HG03442 (cell line): ENCODE results near the gene HECW1.
"Not testable (repeated sequence)": the region's sequence is repeated elsewhere in the genome, so short reads cannot be mapped to it uniquely, and the experiment has no call there.

ENCODE experiments used
- ATAC-seq: cut with Tn5 transposase; IDR thresholded peaks from one replicate; pipeline ENCODE4 v1.9.1; 2021; ENCODE audit warnings: mild to moderate bottlenecking, moderate library complexity; ENCODE audit not compliant: unreplicated experiment

The HECW1 gene

GRCh38 chr7:43302773-43303460 lies 190.5 kb downstream of the HECW1 start:
- no peak for ATAC-seq

- ATAC-seq, result peak; percentile 49
These were observed 191.3 kb downstream of the HECW1 start for GRCh38 chr7:43303740-43304241.

GRCh38 chr7:43306404-43306803 lies 194.0 kb downstream of the HECW1 start:
- ATAC-seq, result no peak

GRCh38 chr7:43307522-43307921 lies 195.1 kb downstream of the HECW1 start:
- ATAC-seq, result no peak

GRCh38 chr7:43308913-43309705 lies 196.7 kb downstream of the HECW1 start:
- peak; percentile 46 for ATAC-seq

GRCh38 chr7:43309706-43310022 lies 197.2 kb downstream of the HECW1 start:
- ATAC-seq, result peak; percentile 16

- no peak for ATAC-seq
These were observed 198.6 kb downstream of the HECW1 start for GRCh38 chr7:43311052-43311451.

GRCh38 chr7:43311694-43312093 lies 199.2 kb downstream of the HECW1 start:
- no peak for ATAC-seq

GRCh38 chr7:43313628-43314378 lies 201.4 kb downstream of the HECW1 start:
- no peak for ATAC-seq

- ATAC-seq, result no peak
These were observed 202.1 kb downstream of the HECW1 start for GRCh38 chr7:43314379-43315158.

GRCh38 chr7:43317075-43317474 lies 204.6 kb downstream of the HECW1 start:
- no peak for ATAC-seq

GRCh38 chr7:43318188-43318770 lies 205.8 kb downstream of the HECW1 start:
- ATAC-seq, result no peak

GRCh38 chr7:43325595-43325994 lies 213.1 kb downstream of the HECW1 start:
- no peak for ATAC-seq

- ATAC-seq, result no peak
These were observed 215.9 kb downstream of the HECW1 start for GRCh38 chr7:43328336-43328735.

GRCh38 chr7:43328785-43329380 lies 216.4 kb downstream of the HECW1 start:
- ATAC-seq, result no peak

GRCh38 chr7:43332193-43332796 lies 219.8 kb downstream of the HECW1 start:
- no peak for ATAC-seq

- ATAC-seq, result no peak
These were observed 224.7 kb downstream of the HECW1 start for GRCh38 chr7:43337191-43337590.

- ATAC-seq, result no peak
These were observed 225.4 kb downstream of the HECW1 start for GRCh38 chr7:43337811-43338210.

- no peak for ATAC-seq
These were observed 228.7 kb downstream of the HECW1 start for GRCh38 chr7:43341132-43341531.

GRCh38 chr7:43343417-43343816 lies 231.0 kb downstream of the HECW1 start:
- not testable (repeated sequence) for ATAC-seq
